ENCODE data around the gene BORCS5.

DNA sequence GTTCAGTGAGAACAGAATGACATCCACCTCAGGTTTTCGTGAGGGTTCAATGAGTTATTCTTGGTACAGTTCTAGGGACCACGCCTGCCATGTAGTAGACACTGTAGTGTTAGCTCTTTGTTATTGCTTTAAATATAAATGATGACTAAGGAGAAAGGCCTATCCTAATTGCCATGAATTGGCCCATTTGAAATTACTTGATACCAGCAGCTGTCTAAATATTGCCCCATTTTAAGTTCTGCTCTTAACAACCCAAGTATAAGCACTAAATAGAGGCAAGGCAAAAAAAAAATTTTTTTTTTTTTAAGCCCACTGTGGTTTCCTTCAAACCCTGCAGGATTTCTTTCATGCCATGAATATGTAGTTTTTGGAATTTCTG, 84.5 kb downstream of the BORCS5 start:
- TF ChIP-seq POLR2AphosphoS5 (IDR thresholded peaks at IDR 0.05; ENCODE audit: low read depth, low read length) (no peak), FOXP2 (optimal IDR thresholded peaks at IDR 0.05; ENCODE audit: borderline replicate concordance, extremely low read depth, extremely low read length, insufficient read depth) (no peak), SIN3A (IDR thresholded peaks at IDR 0.05; ENCODE audit: borderline replicate concordance, insufficient read depth, low read length) (no peak)
- TF ChIP-seq, protein P1, sequence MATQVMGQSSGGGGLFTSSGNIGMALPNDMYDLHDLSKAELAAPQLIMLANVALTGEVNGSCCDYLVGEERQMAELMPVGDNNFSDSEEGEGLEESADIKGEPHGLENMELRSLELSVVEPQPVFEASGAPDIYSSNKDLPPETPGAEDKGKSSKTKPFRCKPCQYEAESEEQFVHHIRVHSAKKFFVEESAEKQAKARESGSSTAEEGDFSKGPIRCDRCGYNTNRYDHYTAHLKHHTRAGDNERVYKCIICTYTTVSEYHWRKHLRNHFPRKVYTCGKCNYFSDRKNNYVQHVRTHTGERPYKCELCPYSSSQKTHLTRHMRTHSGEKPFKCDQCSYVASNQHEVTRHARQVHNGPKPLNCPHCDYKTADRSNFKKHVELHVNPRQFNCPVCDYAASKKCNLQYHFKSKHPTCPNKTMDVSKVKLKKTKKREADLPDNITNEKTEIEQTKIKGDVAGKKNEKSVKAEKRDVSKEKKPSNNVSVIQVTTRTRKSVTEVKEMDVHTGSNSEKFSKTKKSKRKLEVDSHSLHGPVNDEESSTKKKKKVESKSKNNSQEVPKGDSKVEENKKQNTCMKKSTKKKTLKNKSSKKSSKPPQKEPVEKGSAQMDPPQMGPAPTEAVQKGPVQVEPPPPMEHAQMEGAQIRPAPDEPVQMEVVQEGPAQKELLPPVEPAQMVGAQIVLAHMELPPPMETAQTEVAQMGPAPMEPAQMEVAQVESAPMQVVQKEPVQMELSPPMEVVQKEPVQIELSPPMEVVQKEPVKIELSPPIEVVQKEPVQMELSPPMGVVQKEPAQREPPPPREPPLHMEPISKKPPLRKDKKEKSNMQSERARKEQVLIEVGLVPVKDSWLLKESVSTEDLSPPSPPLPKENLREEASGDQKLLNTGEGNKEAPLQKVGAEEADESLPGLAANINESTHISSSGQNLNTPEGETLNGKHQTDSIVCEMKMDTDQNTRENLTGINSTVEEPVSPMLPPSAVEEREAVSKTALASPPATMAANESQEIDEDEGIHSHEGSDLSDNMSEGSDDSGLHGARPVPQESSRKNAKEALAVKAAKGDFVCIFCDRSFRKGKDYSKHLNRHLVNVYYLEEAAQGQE (IDR thresholded peaks at IDR 0.05; ENCODE audit: insufficient read depth in 1 of 2, low read depth in 2 of 2, low read length in 2 of 2) = no peak

Measured in PFSK-1 (cell line).